Spleen (tissue), 7 donors: ENCODE results near the gene ATXN7L1.

Experiments
- POLR2A ChIP-seq, 3 donors: fragments of 450-650 bp; IDR thresholded peaks; one replicate each; pipeline ENCODE4 v1.5.1; 2017; ENCODE audit warnings: antibody characterized with exemption in 3 of 3, mild to moderate bottlenecking in 1 of 3
- TF ChIP-seq, protein P1 (sequence below), 11 experiments: fragments of 200-600 bp in 7 of 11; fragments of 450-650 bp in 4 of 11; sonication (generic) in 4 of 11; IDR thresholded peaks in 8 of 11; conservative IDR thresholded peaks in 3 of 11; 1 replicate in 7 of 11; 2 replicates in 4 of 11; pipeline versions ENCODE4 v1.4.0 to v1.8.0; 2016 to 2021; ENCODE audit warnings: antibody characterized with exemption in 11 of 11, inconsistent platforms in 4 of 11, mild to moderate bottlenecking in 1 of 11
- donor health status: DM: no; HTN: no; CAD: no; lungs with moderate emphysema.
- donor health status: DM: no; HTN: no; CAD: no.
- donor health status: DM: no; HTN: no; CAD: no.

DNA sequence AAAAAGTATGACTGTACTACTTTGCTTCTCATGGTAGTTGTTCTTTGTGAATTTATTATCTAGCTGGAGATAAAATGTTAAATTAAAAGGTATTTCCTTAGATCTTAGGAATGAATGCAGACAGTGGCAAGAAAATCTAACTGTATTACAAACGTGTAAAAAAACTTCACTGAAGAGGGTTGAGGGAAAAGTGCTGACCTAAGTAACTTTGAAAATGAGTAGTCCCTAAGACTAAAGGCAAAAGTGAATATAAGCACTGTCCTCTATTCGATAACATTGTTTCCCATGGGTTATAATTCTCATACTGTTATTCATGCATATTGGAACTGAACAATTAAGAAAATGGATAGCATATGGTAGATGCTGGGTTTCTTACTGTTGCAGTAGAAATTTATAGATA is 148.4 kb downstream of the ATXN7L1 start:
- TF ChIP-seq, protein P1, sequence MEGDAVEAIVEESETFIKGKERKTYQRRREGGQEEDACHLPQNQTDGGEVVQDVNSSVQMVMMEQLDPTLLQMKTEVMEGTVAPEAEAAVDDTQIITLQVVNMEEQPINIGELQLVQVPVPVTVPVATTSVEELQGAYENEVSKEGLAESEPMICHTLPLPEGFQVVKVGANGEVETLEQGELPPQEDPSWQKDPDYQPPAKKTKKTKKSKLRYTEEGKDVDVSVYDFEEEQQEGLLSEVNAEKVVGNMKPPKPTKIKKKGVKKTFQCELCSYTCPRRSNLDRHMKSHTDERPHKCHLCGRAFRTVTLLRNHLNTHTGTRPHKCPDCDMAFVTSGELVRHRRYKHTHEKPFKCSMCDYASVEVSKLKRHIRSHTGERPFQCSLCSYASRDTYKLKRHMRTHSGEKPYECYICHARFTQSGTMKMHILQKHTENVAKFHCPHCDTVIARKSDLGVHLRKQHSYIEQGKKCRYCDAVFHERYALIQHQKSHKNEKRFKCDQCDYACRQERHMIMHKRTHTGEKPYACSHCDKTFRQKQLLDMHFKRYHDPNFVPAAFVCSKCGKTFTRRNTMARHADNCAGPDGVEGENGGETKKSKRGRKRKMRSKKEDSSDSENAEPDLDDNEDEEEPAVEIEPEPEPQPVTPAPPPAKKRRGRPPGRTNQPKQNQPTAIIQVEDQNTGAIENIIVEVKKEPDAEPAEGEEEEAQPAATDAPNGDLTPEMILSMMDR (IDR thresholded peaks at IDR 0.05 in 8 of 11, conservative IDR thresholded peaks at IDR 0.05 in 3 of 11): no peak
- no peak for TF ChIP-seq POLR2A (IDR thresholded peaks at IDR 0.05)
